Astrocyte (in vitro differentiated cells and primary cell): Measurements from ENCODE around the gene C18orf63. TPM values are rescaled to one million over a fixed set of nuclear protein-coding genes. Genes with fewer than 3 reads are reported as not detected.
A peak's percentile ranks its signal among the peaks of the same experiment; 100 is the strongest.

ENCODE experiments used
- DNase-seq: peaks from one replicate; pipeline ENCODE4 v3.0.0-alpha.2; 2010; ENCODE audit warnings: low read depth
- FAIRE-seq: peaks from 2 replicates; lab custom pipeline; 2011; peaks lifted over from hg19 to GRCh38; lab: Jason Lieb, UNC
- H2AFZ ChIP-seq: 2 replicates; pipeline ENCODE4 v1.6.0; 2012; ENCODE audit warnings: low read depth, low read length, inconsistent platforms
- H3K27ac ChIP-seq: 2 replicates; pipeline ENCODE4 v1.5.1; 2011; ENCODE audit warnings: low read depth, low read length, inconsistent platforms
- H3K27me3 ChIP-seq: 2 replicates; pipeline ENCODE4 v1.6.0; 2011; ENCODE audit warnings: low read length, inconsistent platforms; ENCODE audit not compliant: insufficient read depth
- H3K36me3 ChIP-seq: 2 replicates; pipeline ENCODE4 v1.5.1; 2011; ENCODE audit warnings: low read length, inconsistent platforms; ENCODE audit not compliant: insufficient read depth
- H3K4me1 ChIP-seq: 2 replicates; pipeline ENCODE4 v1.5.1; 2011; ENCODE audit warnings: low read length, inconsistent platforms; ENCODE audit not compliant: insufficient read depth
- H3K4me2 ChIP-seq: 2 replicates; pipeline ENCODE4 v1.6.0; 2012; ENCODE audit warnings: low read length, inconsistent platforms
- H3K4me3 ChIP-seq: 2 replicates; pipeline ENCODE4 v1.5.1; 2011; ENCODE audit warnings: low read depth, mild to moderate bottlenecking, low read length, inconsistent platforms; ENCODE audit not compliant: insufficient read depth
- H3K79me2 ChIP-seq: 2 replicates; pipeline ENCODE4 v1.6.0; 2012; ENCODE audit warnings: mild to moderate bottlenecking, low read length, inconsistent platforms; ENCODE audit not compliant: insufficient read depth
- H3K9ac ChIP-seq: 2 replicates; pipeline ENCODE4 v1.6.0; 2012; ENCODE audit warnings: mild to moderate bottlenecking, low read length, inconsistent platforms
- H3K9me3 ChIP-seq: 2 replicates; pipeline ENCODE4 v1.5.1; 2012; ENCODE audit warnings: low read depth, mild to moderate bottlenecking, low read length, inconsistent platforms; ENCODE audit not compliant: insufficient read depth
- H4K20me1 ChIP-seq: 2 replicates; pipeline ENCODE4 v1.6.0; 2012; ENCODE audit warnings: low read length, inconsistent platforms; ENCODE audit not compliant: insufficient read depth
- H3K27ac Mint-ChIP-seq: one replicate; pipeline ENCODE4 v1.8.0; 2021; ENCODE audit warnings: mild to moderate bottlenecking, mixed read lengths; ENCODE audit not compliant: unreplicated experiment
- H3K27me3 Mint-ChIP-seq: one replicate; pipeline ENCODE4 v1.8.0; 2021; ENCODE audit warnings: low read depth, mixed read lengths; ENCODE audit not compliant: unreplicated experiment
- H3K36me3 Mint-ChIP-seq: one replicate; pipeline ENCODE4 v1.8.0; 2021; ENCODE audit warnings: low read depth, mixed read lengths; ENCODE audit not compliant: unreplicated experiment
- H3K4me1 Mint-ChIP-seq: one replicate; pipeline ENCODE4 v1.8.0; 2021; ENCODE audit warnings: low read depth, mixed read lengths; ENCODE audit not compliant: unreplicated experiment
- H3K4me3 Mint-ChIP-seq: one replicate; pipeline ENCODE4 v1.8.0; 2021; ENCODE audit warnings: mild to moderate bottlenecking, moderate library complexity, mixed read lengths; ENCODE audit not compliant: unreplicated experiment
- H3K9me3 Mint-ChIP-seq: one replicate; pipeline ENCODE4 v1.8.0; 2021; ENCODE audit warnings: mild to moderate bottlenecking, mixed read lengths; ENCODE audit not compliant: unreplicated experiment
- EZH2 ChIP-seq: IDR thresholded peaks from 2 replicates; pipeline ENCODE4 v1.6.1; 2012; ENCODE audit warnings: mild to moderate bottlenecking, low read length, inconsistent platforms; ENCODE audit not compliant: insufficient read depth
- total RNA-seq: library from RNA; stranded (reverse); gene quantifications from 2 replicates; pipeline ENCODE4 v1.2.1, GENCODE V29; 2021
- TF ChIP-seq, protein P1 (sequence below): IDR thresholded peaks from 2 replicates; pipeline ENCODE4 v1.5.1; 2011; ENCODE audit warnings: low read depth, mild to moderate bottlenecking, inconsistent platforms, low read length, moderate library complexity; ENCODE audit not compliant: insufficient read depth

The C18orf63 gene
- total RNA-seq, 1 donor from 2014 or later = not detected

DNA sequence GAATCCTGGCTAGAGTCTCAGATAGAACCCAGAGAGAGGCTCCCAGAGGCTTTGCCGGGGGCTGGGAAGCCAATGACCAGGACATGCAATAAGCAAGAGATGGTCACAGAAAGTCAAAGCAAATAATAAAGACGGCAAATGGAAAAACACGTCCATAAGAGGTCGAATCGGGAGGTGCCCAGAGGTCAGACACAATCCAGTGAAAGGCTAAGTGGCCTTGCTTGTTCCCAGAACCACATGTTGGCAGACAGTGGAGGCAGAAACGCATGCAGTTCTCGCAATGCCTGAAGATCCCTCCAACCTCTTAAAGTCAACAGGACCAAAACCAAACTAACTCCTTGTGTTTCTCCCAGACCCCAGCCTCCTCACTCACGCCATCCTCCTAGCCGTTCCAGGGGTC lies 26.9 kb upstream of the C18orf63 start:
- no peaks in the 10 kb centered on the region for H3K36me3 ChIP-seq
- no peak overlapping the region for H3K4me3 Mint-ChIP-seq
- H3K27ac ChIP-seq = no peak overlapping the region
- no peaks in the 10 kb centered on the region for H3K9me3 ChIP-seq
- H3K36me3 Mint-ChIP-seq = no peaks in the 10 kb centered on the region
- DNase-seq (no peak), FAIRE-seq (no peak)
- TF ChIP-seq, protein P1, sequence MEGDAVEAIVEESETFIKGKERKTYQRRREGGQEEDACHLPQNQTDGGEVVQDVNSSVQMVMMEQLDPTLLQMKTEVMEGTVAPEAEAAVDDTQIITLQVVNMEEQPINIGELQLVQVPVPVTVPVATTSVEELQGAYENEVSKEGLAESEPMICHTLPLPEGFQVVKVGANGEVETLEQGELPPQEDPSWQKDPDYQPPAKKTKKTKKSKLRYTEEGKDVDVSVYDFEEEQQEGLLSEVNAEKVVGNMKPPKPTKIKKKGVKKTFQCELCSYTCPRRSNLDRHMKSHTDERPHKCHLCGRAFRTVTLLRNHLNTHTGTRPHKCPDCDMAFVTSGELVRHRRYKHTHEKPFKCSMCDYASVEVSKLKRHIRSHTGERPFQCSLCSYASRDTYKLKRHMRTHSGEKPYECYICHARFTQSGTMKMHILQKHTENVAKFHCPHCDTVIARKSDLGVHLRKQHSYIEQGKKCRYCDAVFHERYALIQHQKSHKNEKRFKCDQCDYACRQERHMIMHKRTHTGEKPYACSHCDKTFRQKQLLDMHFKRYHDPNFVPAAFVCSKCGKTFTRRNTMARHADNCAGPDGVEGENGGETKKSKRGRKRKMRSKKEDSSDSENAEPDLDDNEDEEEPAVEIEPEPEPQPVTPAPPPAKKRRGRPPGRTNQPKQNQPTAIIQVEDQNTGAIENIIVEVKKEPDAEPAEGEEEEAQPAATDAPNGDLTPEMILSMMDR = no peak
- TF ChIP-seq EZH2 = no peak
- no peak overlapping the region for H3K4me2 ChIP-seq
- H3K4me3 ChIP-seq = no peak overlapping the region
- H3K4me1 ChIP-seq = peaks cover 2% of the 10 kb centered on the region
- H4K20me1 ChIP-seq = no peaks in the 10 kb centered on the region
- no peak overlapping the region for H2AFZ ChIP-seq
- no peaks in the 10 kb centered on the region for H3K27me3 Mint-ChIP-seq
- peaks cover 5% of the 10 kb centered on the region for H3K4me1 Mint-ChIP-seq
- no peak overlapping the region for H3K27ac Mint-ChIP-seq
- no peaks in the 10 kb centered on the region for H3K79me2 ChIP-seq
- no peaks in the 10 kb centered on the region for H3K27me3 ChIP-seq
- H3K9ac ChIP-seq = no peak overlapping the region
- H3K9me3 Mint-ChIP-seq = no peaks in the 10 kb centered on the region

DNA sequence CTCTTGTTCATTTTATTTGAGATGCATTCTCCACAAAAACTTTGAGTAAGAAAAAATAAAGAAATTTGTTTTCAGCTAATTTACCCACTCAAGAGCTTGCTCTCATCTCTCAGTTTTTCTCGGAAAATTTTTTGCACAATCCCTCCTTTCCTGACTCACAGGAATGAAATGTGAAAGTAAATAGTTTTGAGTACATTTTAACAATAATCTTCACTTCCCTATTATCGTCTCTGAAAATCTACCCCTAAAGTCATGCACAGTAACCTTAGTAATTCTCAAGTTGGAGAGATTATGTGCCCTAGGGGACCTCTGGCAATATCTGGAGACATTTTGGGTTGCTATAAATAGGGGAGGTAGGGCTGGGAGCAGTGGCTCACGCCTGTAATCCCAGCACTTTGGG lies 26.5 kb upstream of the C18orf63 start:
- Histone ChIP-seq H3K4me2 (no peak overlapping the region), H4K20me1 (no peaks in the 10 kb centered on the region), H3K27ac (no peak overlapping the region), H3K4me3 (no peak overlapping the region), H2AFZ (no peak overlapping the region), H3K4me1 (peaks cover 2% of the 10 kb centered on the region), H3K79me2 (no peaks in the 10 kb centered on the region), H3K27me3 (no peaks in the 10 kb centered on the region), H3K36me3 (no peaks in the 10 kb centered on the region), H3K9me3 (no peaks in the 10 kb centered on the region), H3K9ac (no peak overlapping the region)
- TF ChIP-seq EZH2 = no peak
- TF ChIP-seq, protein P1 = no peak
- no peaks in the 10 kb centered on the region for H3K36me3 Mint-ChIP-seq
- H3K27ac Mint-ChIP-seq = no peak overlapping the region
- no peaks in the 10 kb centered on the region for H3K27me3 Mint-ChIP-seq
- no peaks in the 10 kb centered on the region for H3K9me3 Mint-ChIP-seq
- no peak for DNase-seq
- H3K4me3 Mint-ChIP-seq = no peak overlapping the region
- H3K4me1 Mint-ChIP-seq = peaks cover 5% of the 10 kb centered on the region
- no peak for FAIRE-seq

DNA sequence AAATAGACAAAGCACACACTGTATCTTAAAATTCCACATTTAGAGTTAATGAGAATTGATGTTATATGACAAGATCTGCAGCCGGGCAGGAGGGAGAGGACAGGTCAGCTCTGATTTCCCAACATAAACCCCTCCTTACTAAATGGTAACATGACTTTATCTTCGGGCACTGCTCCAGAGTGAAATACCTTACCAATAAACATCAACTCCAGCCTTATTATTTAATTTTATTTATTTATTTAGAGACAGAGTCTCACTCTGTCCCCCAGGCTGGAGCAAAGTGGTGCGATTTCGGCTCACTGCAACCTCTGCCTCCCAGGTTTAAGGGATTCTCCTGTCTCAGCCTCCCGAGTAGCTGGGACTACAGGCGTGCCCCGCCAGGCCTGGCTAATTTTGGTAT lies 25.6 kb upstream of the C18orf63 start:
- no peak overlapping the region for H3K27ac Mint-ChIP-seq

More for the DNA sequence above, 25.6 kb upstream of the C18orf63 start:
- TF ChIP-seq, protein P1 = no peak
- no peak for TF ChIP-seq EZH2
- Mint-ChIP-seq H3K27me3 (no peaks in the 10 kb centered on the region), H3K4me3 (peak overlapping the region; percentile 90), H3K4me1 (peaks cover 5% of the 10 kb centered on the region), H3K9me3 (no peaks in the 10 kb centered on the region), H3K36me3 (no peaks in the 10 kb centered on the region)
- FAIRE-seq (no peak), DNase-seq (no peak)
- H3K4me2 ChIP-seq = no peak overlapping the region
- no peaks in the 10 kb centered on the region for H3K36me3 ChIP-seq
- H3K79me2 ChIP-seq = no peaks in the 10 kb centered on the region
- H3K4me3 ChIP-seq = no peak overlapping the region
- H3K9me3 ChIP-seq = no peaks in the 10 kb centered on the region
- no peak overlapping the region for H3K27ac ChIP-seq
- no peak overlapping the region for H2AFZ ChIP-seq
- peaks cover 2% of the 10 kb centered on the region for H3K4me1 ChIP-seq
- H3K27me3 ChIP-seq = no peaks in the 10 kb centered on the region
- no peaks in the 10 kb centered on the region for H4K20me1 ChIP-seq
- H3K9ac ChIP-seq = no peak overlapping the region
